NCI-H2196 (cell line): Measurements from ENCODE around the gene PSRC1.

Source experiments
- DNase-seq: peaks from one replicate; lab custom pipeline; 2025; ENCODE audit not compliant: unreplicated experiment; lab: John Stamatoyannopoulos, UW

Gene PSRC1

GRCh38 chr1:109259674-109260557 is 23.0 kb downstream of the PSRC1 start:
- DNase-seq = peak; percentile 14

- no peak for DNase-seq
Observed at GRCh38 chr1:109258481-109259466, 24.2 kb downstream of the PSRC1 start.

- DNase-seq = no peak
Observed at GRCh38 chr1:109257682-109258421, 25.1 kb downstream of the PSRC1 start.

GRCh38 chr1:109256971-109257681 is 25.8 kb downstream of the PSRC1 start:
- no peak for DNase-seq

- DNase-seq = no peak
Observed at GRCh38 chr1:109256085-109256484, 26.9 kb downstream of the PSRC1 start.

GRCh38 chr1:109255678-109256077 is 27.3 kb downstream of the PSRC1 start:
- no peak for DNase-seq

- DNase-seq = no peak
Observed at GRCh38 chr1:109255097-109255651, 27.8 kb downstream of the PSRC1 start.

GRCh38 chr1:109254621-109255096 is 28.3 kb downstream of the PSRC1 start:
- no peak for DNase-seq

- DNase-seq = no peak
Observed at GRCh38 chr1:109253803-109254620, 28.9 kb downstream of the PSRC1 start.

GRCh38 chr1:109252893-109253802 is 29.8 kb downstream of the PSRC1 start:
- no peak for DNase-seq

- no peak for DNase-seq
Observed at GRCh38 chr1:109252167-109252892, 30.6 kb downstream of the PSRC1 start.

GRCh38 chr1:109251277-109252166 is 31.4 kb downstream of the PSRC1 start:
- DNase-seq = no peak

- DNase-seq = no peak
Observed at GRCh38 chr1:109250454-109251276, 32.3 kb downstream of the PSRC1 start.

- DNase-seq = no peak
Observed at GRCh38 chr1:109249654-109250401, 33.1 kb downstream of the PSRC1 start.
